Nucleus accumbens (tissue), 56 donors: ENCODE measurements around the gene RHEB.
"Not testable (repeated sequence)": the region's sequence is repeated elsewhere in the genome, so short reads cannot be mapped to it uniquely, and the experiment has no call there.

Experiments used
- DNase-seq, 56 donors: peaks; one replicate each; lab custom pipeline; 2025; lab: John Stamatoyannopoulos, UW

The RHEB gene

GRCh38 chr7:151536178-151536577, 16.5 kb upstream of the RHEB start:
- not testable (repeated sequence) for DNase-seq

DNA sequence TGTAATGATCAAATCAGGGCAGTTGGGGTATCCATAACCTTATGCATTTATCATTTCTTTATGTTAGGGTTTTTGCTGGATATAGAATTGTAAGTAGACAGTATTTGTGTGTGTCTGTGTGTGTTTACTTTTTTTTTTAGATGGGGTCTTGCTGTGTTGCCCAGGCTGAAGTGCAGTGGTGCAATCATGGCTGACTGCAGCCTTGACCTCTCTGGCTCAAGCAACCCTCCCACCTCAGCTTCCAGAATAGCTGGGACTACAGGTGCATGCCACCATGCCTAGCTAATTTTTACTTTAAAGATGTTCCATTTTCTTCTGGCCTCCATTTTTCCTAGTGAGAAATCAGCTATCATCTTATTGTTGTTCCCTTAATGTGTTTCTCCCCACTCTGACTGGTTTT, 10.1 kb upstream of the RHEB start:
- DNase-seq: no peak

- no peak for DNase-seq
Measured at GRCh38 chr7:151524845-151525244, 5.2 kb upstream of the RHEB start.

DNA sequence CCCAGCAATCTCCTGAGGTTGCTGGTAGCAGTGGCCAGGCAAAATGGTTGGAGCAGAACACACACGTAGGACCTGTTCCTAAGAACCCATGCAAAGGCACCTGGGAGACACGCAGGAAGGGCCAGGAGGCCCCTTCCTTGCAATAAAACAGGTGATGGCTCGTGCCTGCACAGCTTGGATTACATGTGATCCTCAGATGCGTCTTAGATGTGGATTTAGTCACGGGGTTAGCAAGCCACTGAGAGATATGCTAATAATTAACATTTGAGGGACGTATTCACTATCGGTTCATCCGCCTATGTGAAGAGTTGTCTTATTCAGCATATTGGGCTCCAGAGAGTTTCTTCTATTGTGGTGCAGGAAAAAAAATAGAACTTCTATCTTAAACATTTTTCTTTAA, 4.6 kb upstream of the RHEB start:
- DNase-seq: no peak

DNA sequence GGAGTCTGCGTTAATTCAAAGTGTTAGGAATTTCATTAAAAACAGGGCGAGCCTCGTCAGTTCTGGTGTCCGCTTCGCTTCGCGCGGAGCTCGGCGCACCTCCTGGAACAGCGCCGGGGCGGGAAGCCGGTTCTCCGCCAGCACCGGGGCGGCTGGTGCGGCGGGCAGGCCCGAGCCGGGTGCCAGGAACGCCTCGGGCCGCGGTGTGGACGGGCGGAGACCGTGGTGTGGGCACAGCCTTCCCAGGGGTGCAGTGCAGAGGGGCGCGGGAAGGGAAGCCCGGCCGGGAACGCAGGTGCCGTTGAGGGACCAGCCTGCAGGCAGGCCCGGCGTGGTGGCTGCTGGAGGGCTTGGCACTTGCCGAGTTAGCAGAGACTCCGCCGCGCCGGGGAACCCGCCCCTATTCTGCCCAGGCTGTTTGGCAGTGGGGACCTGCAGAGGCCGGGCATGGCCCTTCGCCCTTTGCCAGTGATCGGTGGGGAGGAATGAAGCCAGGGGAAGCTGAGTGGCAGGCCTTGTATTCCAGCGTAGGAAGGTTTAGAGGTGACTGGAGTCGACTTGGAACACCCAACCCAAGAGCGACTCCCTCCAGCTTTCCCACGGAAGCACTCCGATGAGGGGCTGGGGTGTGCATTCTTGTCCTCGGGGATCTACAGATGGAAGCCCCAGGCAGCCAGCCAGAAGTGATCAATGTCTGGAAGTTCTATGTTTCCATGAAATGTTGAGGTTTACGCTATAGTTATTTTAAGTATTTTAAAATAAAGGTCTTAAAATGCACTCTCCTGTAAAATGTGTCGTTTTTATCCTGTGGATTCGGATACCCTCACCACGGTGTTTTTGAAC, 945 bp upstream of the RHEB start:
- DNase-seq: peak in 38 of 56 donors; percentile 20 to 69 (median 46)

- DNase-seq: peak in 33 of 56 donors; percentile 12 to 77 (median 49)
Measured at GRCh38 chr7:151518947-151519764, 539 bp downstream of the RHEB start.

DNA sequence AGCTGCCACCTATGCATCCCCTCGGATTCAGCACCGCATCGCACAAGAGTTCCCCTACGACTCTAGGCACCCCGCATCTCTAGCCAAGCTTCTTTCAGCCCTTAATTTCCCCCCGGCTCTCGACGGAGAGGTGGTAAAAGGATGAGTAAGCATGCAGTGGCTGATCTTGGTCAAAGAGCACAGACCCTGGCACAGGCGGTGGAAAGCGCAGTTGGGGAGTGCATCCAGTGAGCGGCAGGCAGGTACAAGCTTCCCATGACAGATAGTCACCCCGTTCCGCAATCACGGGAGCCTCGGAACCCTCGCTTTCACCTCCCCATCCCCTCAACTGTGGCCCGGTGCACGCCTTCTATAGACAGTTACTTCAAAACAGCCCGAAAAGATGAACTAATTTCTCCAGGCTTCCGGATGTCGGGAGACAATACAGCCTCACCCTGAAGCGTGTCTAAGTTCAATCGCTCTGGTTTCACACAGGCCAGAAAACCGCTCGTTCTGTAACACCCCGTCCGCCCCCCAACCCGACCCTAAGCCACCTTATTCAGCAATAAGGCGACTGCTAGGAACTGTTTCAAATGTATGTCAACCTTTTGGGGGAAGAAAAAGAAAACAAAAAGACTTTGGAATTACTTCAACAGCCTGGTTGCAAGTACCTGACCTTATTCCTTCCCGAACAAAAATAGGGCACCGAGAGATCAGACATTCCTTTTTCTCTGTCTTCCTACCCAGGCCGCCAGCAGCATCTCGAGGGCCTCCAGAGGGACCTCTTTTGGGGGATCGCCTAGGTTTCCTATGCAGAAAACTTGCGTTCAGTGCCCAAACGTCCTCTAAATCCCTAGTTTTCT, 1.4 kb downstream of the RHEB start:
- DNase-seq: peak in 27 of 56 donors; percentile 9 to 63 (median 35)

DNA sequence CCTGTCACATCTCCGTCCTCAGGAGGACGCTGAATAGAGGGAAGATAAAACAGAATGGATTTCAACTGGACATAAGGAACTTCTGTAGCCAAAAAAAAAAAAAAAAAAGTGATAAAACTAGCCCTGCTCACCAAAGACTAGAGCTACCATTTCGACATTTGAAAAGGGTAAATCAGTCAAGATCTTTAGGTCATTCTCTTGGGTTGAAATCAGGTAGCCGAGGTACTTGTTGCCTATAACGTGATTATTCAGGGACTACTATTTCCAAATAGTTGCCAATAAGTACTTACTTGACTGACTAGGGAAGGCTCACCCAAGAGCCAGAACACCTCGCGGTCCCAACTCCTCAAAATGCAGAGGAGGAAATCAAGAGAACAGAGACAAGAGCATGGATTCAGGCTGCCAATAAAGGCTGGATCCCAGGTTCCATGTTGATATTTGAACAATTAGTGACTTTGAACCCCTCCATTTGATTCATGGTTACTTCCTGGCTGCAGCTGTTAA, 2.0 kb downstream of the RHEB start:
- no peak for DNase-seq

DNA sequence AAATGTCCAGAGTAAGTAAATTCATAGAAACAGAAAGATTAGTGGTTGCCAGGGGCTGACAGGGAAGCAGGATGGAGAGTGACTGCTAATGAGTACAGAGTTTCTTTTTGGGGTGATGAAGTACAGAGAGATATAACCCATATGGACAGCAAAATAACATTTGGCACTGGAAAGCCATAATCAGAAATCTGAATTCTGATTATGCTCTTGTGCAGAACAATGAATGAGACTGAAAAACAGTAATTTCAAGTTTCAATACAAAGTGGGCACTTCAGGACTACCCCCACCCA, 4.5 kb downstream of the RHEB start:
- no peak for DNase-seq

GRCh38 chr7:151514461-151515275, 5.0 kb downstream of the RHEB start:
- no peak for DNase-seq

- no peak for DNase-seq
Measured at GRCh38 chr7:151513133-151513532, 6.6 kb downstream of the RHEB start.

DNA sequence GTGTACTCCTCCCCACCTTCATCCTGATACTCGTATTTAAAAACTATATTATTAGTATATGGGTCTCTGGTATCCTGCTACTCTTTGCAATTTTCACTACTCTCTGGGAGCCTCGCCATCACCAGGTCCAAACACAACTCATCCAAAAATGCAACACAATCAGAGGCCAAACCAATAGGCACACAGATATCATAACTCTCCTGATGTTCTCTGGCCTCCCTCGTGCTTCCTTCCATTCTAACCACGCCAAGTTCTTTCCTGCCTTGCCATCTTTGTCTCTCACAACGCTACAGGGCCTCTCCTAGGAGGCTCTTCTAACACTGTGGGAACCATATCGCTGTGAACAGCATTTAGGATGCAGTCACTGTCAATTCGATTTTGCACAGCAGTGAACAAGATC, 7.3 kb downstream of the RHEB start:
- no peak for DNase-seq

DNA sequence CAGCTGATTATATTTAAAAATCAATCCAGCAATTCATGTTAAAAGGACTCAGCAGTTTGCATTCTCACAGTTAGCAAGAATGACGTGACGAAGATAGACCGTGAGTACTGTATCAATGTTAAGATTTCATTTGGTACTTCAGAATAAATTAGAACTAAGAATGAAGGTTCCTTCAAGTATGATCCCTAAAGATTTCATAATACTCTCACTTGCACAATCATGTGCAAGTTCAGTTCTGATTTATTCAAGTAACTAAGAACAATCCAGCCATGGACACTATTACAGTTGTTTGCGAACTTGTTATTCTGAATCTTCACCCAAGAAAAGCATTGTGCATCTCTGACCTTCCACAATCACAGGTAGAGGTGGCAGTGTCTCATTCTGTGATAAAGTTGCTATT, 7.7 kb downstream of the RHEB start:
- no peak for DNase-seq

GRCh38 chr7:151511270-151511669, 8.4 kb downstream of the RHEB start:
- no peak for DNase-seq

DNA sequence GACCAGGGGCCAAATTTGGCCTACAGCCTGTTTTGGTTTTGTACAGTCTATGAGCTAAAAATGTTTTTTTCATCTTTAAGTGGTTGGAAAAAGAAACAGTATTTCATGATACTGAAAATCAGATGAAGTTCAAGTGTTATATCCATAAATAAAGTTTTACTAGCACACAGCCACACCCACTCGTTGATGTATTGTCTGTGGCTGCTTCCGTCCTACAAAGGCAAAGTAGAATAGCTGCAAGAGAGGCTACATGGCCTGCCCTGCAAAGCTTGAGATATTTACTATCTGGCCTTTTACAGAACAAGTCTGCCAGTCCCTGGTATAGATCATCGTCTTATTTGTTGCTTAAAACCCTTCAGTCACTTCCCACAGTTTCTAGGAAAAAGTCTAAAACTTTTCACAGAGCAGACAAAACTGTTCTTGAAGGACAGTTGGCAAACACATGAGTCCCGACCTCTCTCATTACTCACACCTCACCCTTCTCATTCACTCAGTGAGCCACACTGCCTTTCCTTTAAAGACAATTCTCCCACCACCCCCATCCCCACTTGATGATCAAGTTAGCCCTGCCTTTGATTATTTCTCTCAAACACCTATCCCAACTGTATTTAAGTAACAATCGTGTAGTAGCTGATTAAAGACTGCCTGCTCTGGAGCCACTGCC, 9.9 kb downstream of the RHEB start:
- no peak for DNase-seq

- DNase-seq: no peak
Measured at GRCh38 chr7:151508991-151509390, 10.7 kb downstream of the RHEB start.

GRCh38 chr7:151507806-151508205, 11.9 kb downstream of the RHEB start:
- DNase-seq: no peak

DNA sequence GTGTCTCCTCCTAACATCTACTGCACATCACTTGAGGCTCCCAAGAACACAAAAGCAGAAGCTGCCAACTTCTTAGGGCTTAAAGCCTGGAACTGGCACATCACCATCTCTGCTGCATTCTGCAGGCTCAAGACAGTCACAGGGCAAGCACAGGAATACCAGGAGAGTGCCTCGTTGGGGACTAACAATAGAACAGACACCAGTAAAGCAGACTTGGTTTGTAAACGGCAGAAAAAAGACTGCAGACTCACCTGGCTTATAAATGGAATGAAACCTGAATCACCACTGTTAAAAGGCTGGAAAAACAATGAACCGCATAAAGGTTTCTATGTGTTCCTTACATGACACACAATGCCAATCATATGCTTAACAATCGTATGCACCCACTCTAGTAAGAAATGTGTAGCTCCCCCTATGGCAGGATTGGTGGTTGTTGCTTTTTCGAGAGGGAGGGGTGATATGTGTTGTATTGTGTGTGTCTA, 12.8 kb downstream of the RHEB start:
- peak in 10 of 56 donors; percentile 5 to 54 (median 17) for DNase-seq

GRCh38 chr7:151505836-151506468, 13.7 kb downstream of the RHEB start:
- no peak for DNase-seq
